HepG2 (cell line): Measurements from ENCODE around the gene SIRT6. TPM values are rescaled to one million over a fixed set of nuclear protein-coding genes. Genes with fewer than 3 reads are reported as not detected.

Source experiments
- AHDC1 ChIP-seq: sonication (generic); formaldehyde crosslinking; IDR thresholded peaks from 2 replicates; pipeline ENCODE4 v1.5.1; 2020; ENCODE audit warnings: mild to moderate bottlenecking, missing genetic modification reagents, borderline replicate concordance
- ARNT ChIP-seq: fragments of 450-650 bp; IDR thresholded peaks from 2 replicates; pipeline ENCODE4 v1.6.1; 2017
- FOXP4 ChIP-seq: sonication (generic); formaldehyde crosslinking; IDR thresholded peaks from 2 replicates; pipeline ENCODE4 v1.4.0; 2020; ENCODE audit warnings: missing genetic modification reagents
- HES4 ChIP-seq: sonication (generic); formaldehyde crosslinking; IDR thresholded peaks from 2 replicates; pipeline ENCODE4 v1.9.0; 2021; ENCODE audit warnings: mild to moderate bottlenecking, missing genetic modification reagents, borderline replicate concordance
- KDM5B ChIP-seq: sonication (generic); formaldehyde crosslinking; IDR thresholded peaks from 2 replicates; pipeline ENCODE4 v1.4.0; 2020; ENCODE audit warnings: missing genetic modification reagents, mild to moderate bottlenecking, borderline replicate concordance
- MTF1 ChIP-seq: sonication (generic); formaldehyde crosslinking; IDR thresholded peaks from 2 replicates; pipeline ENCODE4 v1.5.0; 2020; ENCODE audit warnings: missing genetic modification reagents
- PBX2 ChIP-seq: IDR thresholded peaks from 2 replicates; pipeline ENCODE4 v1.6.1; 2016; ENCODE audit warnings: control low read depth
- PITX1 ChIP-seq: sonication (generic); formaldehyde crosslinking; IDR thresholded peaks from 2 replicates; pipeline ENCODE4 v1.5.1; 2020; ENCODE audit warnings: mild to moderate bottlenecking, missing genetic modification reagents
- PRDM10 ChIP-seq: sonication (generic); formaldehyde crosslinking; IDR thresholded peaks from 2 replicates; pipeline ENCODE4 v1.4.0; 2020; ENCODE audit warnings: low read depth, missing genetic modification reagents
- SUZ12 ChIP-seq: fragments of 150-350 bp; IDR thresholded peaks from 2 replicates; pipeline ENCODE4 v1.6.1; 2014; ENCODE audit warnings: low read depth, low read length
- YY1 ChIP-seq: IDR thresholded peaks from 2 replicates; pipeline ENCODE4 v1.6.1; 2011; ENCODE audit warnings: low read length, low read depth, moderate library complexity, mild to moderate bottlenecking; ENCODE audit not compliant: insufficient read depth, insufficient replicate concordance
- ZMYM2 ChIP-seq: sonication (generic); formaldehyde crosslinking; IDR thresholded peaks from 2 replicates; pipeline ENCODE4 v1.8.0; 2022; ENCODE audit warnings: mild to moderate bottlenecking, missing genetic modification reagents
- ZNF292 ChIP-seq: sonication (generic); formaldehyde crosslinking; IDR thresholded peaks from 2 replicates; pipeline ENCODE4 v1.8.1; 2022; ENCODE audit warnings: mild to moderate bottlenecking, low read depth, missing genetic modification reagents, borderline replicate concordance
- ZNF569 ChIP-seq: sonication (generic); formaldehyde crosslinking; IDR thresholded peaks from 2 replicates; pipeline ENCODE4 v1.5.0; 2020; ENCODE audit warnings: mild to moderate bottlenecking, missing genetic modification reagents, moderate library complexity, borderline replicate concordance
- ZNF619 ChIP-seq: sonication (generic); formaldehyde crosslinking; IDR thresholded peaks from 2 replicates; pipeline ENCODE4 v1.4.0; 2020; ENCODE audit warnings: mild to moderate bottlenecking, missing genetic modification reagents
- ZSCAN25 ChIP-seq: sonication (generic); formaldehyde crosslinking; IDR thresholded peaks from 2 replicates; pipeline ENCODE4 v1.8.0; 2022; ENCODE audit warnings: mild to moderate bottlenecking, missing genetic modification reagents
- polyA plus RNA-seq, 8 experiments: library from polyadenylated mRNA; depleted of rRNA in 3 of 8; stranded (reverse) in 7 of 8; unstranded in 1 of 8; fragments of >200 nt; fragmentation: Illumina TruSeq in 4 of 8; extraction: Trizol in 4 of 8; gene quantifications; 2 replicates each; pipeline versions ENCODE4 v1.2.1 to v1.2.3, GENCODE V29; 2011 to 2016; ENCODE audit warnings: low read depth in 4 of 8, missing spikeins in 1 of 8, mixed read lengths in 1 of 8; ENCODE audit not compliant: insufficient read depth in 1 of 8
- total RNA-seq, 5 experiments: library from RNA; depleted of rRNA; stranded (reverse); fragments of >200 nt; fragmentation: Illumina TruSeq; extraction: Trizol; gene quantifications; 2 replicates each; pipeline ENCODE4 v1.2.3, GENCODE V29; 2016; ENCODE audit warnings: low read depth in 1 of 5

The SIRT6 gene
- total and polyA plus RNA-seq, 2 of the 13 experiments (the other 11 are each of a cell fraction or from before 2014, with no cell fraction given) = 11.0 to 18.4 TPM

GRCh38 chr19:4229179-4229931, 47.0 kb upstream of the SIRT6 start, which contains the start of gene EBI3 (continued):
- TF ChIP-seq PBX2 (CRISPR knock-in tag) (no peak), ZNF569 (CRISPR knock-in tag) (no peak), ZNF619 (0 out of 2 replicates have a peak, but pooled peaks have one; percentile 13), SUZ12 (no peak), ZSCAN25 (CRISPR knock-in tag) (0 out of 2 replicates have a peak, but pooled peaks have one; percentile 31), ZMYM2 (peak; percentile 42; the same call in 1 of the 2 replicates), FOXP4 (CRISPR knock-in tag) (0 out of 2 replicates have a peak, but pooled peaks have one; percentile 16), MTF1 (CRISPR knock-in tag) (no peak), HES4 (CRISPR knock-in tag) (no peak), ARNT (no peak), YY1 (no peak), PRDM10 (CRISPR knock-in tag) (no peak), AHDC1 (CRISPR knock-in tag) (peak; percentile 27; the same call in 1 of the 2 replicates), ZNF292 (CRISPR knock-in tag) (peak; percentile 47; the same call in 1 of the 2 replicates), KDM5B (CRISPR knock-in tag) (0 out of 2 replicates have a peak, but pooled peaks have one; percentile 35), PITX1 (CRISPR knock-in tag) (no peak; the same call in 1 of the 2 replicates)
